GM21619 (cell line): ENCODE data around the gene SMLR1.

Source experiments
- ATAC-seq: cut with Tn5 transposase; IDR thresholded peaks from one replicate; pipeline ENCODE4 v1.9.1; 2021; ENCODE audit not compliant: unreplicated experiment

Gene SMLR1

GRCh38 chr6:130849594-130849993 is 22.4 kb downstream of the SMLR1 start:
- no peak for ATAC-seq

- no peak for ATAC-seq
These were observed 23.8 kb downstream of the SMLR1 start for GRCh38 chr6:130851026-130851425.

GRCh38 chr6:130852844-130853554 is 25.8 kb downstream of the SMLR1 start:
- ATAC-seq: no peak

GRCh38 chr6:130853555-130854183 is 26.5 kb downstream of the SMLR1 start:
- no peak for ATAC-seq

- ATAC-seq: no peak
These were observed 30.8 kb downstream of the SMLR1 start for GRCh38 chr6:130858054-130858453.

- no peak for ATAC-seq
These were observed 31.4 kb downstream of the SMLR1 start for GRCh38 chr6:130858498-130859160.

GRCh38 chr6:130859161-130859867 is 32.1 kb downstream of the SMLR1 start:
- ATAC-seq: no peak

- no peak for ATAC-seq
These were observed 35.2 kb downstream of the SMLR1 start for GRCh38 chr6:130862370-130862769.

GRCh38 chr6:130863415-130864230 is 36.4 kb downstream of the SMLR1 start:
- no peak for ATAC-seq

GRCh38 chr6:130864344-130864743 is 37.1 kb downstream of the SMLR1 start:
- ATAC-seq: no peak

GRCh38 chr6:130865793-130866192 is 38.6 kb downstream of the SMLR1 start:
- ATAC-seq: no peak

- no peak for ATAC-seq
These were observed 42.5 kb downstream of the SMLR1 start for GRCh38 chr6:130869681-130870080.

- ATAC-seq: no peak
These were observed 43.1 kb downstream of the SMLR1 start for GRCh38 chr6:130870179-130870880.

- peak; percentile 64 for ATAC-seq
These were observed 45.3 kb downstream of the SMLR1 start for GRCh38 chr6:130872250-130873095.

GRCh38 chr6:130873746-130874145 is 46.5 kb downstream of the SMLR1 start:
- no peak for ATAC-seq

GRCh38 chr6:130879826-130880225 is 52.6 kb downstream of the SMLR1 start:
- no peak for ATAC-seq

- ATAC-seq: no peak
These were observed 55.2 kb downstream of the SMLR1 start for GRCh38 chr6:130882370-130882769.

GRCh38 chr6:130885392-130886192 is 58.4 kb downstream of the SMLR1 start:
- peak; percentile 90 for ATAC-seq
